ENCODE measurements around the gene DIPK1C.

DNA sequence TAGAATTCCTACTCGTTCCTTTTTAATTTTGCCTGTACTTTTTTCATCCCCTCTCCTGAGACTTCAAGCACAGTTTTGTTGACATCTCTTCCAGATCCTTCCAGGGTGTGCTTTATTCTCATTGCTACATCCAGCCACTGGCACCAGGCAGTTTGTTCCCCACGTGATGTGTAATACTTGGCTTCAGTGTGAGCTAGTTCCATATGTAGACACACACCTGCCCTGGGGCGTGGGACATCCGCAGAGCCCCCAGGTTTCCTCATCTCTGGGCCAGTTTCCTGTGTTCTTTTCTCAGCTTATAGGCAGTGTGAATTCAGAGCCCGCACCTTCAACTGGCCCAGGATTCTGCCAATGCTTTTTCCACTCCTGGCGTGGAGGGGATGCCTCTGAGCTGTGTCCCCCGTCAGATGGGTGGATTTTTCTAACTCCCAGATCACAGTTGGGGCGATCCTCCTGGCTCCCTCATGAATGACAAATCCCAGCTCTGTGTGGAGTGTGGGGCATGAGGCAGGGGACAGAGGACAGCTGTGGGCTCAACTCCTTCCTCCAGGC is 46.6 kb downstream of the DIPK1C start:
- no peak for TF ChIP-seq POU2F2 (IDR thresholded peaks at IDR 0.05; ENCODE audit: low read depth, low read length)
- no peak for TF ChIP-seq POLR2A (IDR thresholded peaks at IDR 0.05; ENCODE audit: low read depth, low read length)
- TF ChIP-seq TAF1 (IDR thresholded peaks at IDR 0.05; ENCODE audit: low read depth, low read length), result no peak
- TF ChIP-seq POLR2AphosphoS5 (IDR thresholded peaks at IDR 0.05; ENCODE audit: low read depth, low read length), result no peak

Data from GM12891 (cell line).